Progenitor cell of endocrine pancreas (in vitro differentiated cells): ENCODE data around the gene RELL1. TPM values are rescaled to one million over a fixed set of nuclear protein-coding genes. Genes with fewer than 3 reads are reported as not detected.

Source experiments
- DNase-seq: peaks from one replicate; pipeline ENCODE4 v3.0.0; 2021; ENCODE audit warnings: low spot score; ENCODE audit not compliant: unreplicated experiment
- H3K27ac Mint-ChIP-seq: 2 replicates; pipeline ENCODE4 v1.8.0; 2021; ENCODE audit warnings: mild to moderate bottlenecking, moderate library complexity, mixed read lengths
- H3K27me3 Mint-ChIP-seq: 2 replicates; pipeline ENCODE4 v1.8.0; 2021; ENCODE audit warnings: mixed read lengths
- H3K36me3 Mint-ChIP-seq: 2 replicates; pipeline ENCODE4 v1.8.0; 2022; ENCODE audit warnings: mixed read lengths; ENCODE audit not compliant: insufficient read depth
- H3K4me1 Mint-ChIP-seq: 2 replicates; pipeline ENCODE4 v1.8.0; 2021; ENCODE audit warnings: low read depth, mixed read lengths
- H3K4me3 Mint-ChIP-seq: 2 replicates; pipeline ENCODE4 v1.8.0; 2021; ENCODE audit warnings: low read depth, mild to moderate bottlenecking, moderate library complexity, mixed read lengths
- H3K9me3 Mint-ChIP-seq: 2 replicates; pipeline ENCODE4 v1.8.0; 2021; ENCODE audit warnings: low read depth, mixed read lengths
- total RNA-seq: library from RNA; stranded (reverse); gene quantifications from 2 replicates; pipeline ENCODE4 v1.2.1, GENCODE V29; 2021
- TF ChIP-seq, protein P1 (sequence below): fragments of 200-600 bp; sonication (generic); IDR thresholded peaks from one replicate; pipeline ENCODE4 v1.5.0; 2021; ENCODE audit warnings: antibody characterized with exemption, mild to moderate bottlenecking; ENCODE audit not compliant: unreplicated experiment

Gene RELL1
- total RNA-seq, 1 donor from 2014 or later: 33.6 TPM

DNA sequence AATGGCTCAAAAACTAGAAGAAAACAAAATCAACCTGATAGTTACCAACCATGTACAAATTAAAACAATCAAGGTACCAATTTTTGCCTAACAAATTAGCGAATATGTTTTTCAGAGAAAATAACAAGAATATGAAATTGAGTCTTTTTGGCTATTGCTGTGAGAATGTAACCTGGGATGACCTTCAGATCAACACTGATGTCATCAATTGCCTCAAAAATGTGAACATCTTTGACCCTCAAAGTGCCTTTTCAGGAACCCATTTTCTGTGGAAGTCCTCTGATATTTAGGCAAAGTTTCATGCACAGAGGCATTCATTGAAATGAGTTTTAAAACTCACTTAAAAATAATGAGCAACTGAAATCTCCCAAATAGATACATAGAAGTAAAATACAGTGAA, 6.1 kb downstream of the RELL1 start:
- Mint-ChIP-seq H3K27me3 (no peaks in the 10 kb centered on the region), H3K9me3 (no peaks in the 10 kb centered on the region), H3K4me1 (peaks cover 30% of the 10 kb centered on the region), H3K4me3 (no peak overlapping the region), H3K27ac (no peak overlapping the region), H3K36me3 (peaks cover 10% of the 10 kb centered on the region)
- TF ChIP-seq, protein P1, sequence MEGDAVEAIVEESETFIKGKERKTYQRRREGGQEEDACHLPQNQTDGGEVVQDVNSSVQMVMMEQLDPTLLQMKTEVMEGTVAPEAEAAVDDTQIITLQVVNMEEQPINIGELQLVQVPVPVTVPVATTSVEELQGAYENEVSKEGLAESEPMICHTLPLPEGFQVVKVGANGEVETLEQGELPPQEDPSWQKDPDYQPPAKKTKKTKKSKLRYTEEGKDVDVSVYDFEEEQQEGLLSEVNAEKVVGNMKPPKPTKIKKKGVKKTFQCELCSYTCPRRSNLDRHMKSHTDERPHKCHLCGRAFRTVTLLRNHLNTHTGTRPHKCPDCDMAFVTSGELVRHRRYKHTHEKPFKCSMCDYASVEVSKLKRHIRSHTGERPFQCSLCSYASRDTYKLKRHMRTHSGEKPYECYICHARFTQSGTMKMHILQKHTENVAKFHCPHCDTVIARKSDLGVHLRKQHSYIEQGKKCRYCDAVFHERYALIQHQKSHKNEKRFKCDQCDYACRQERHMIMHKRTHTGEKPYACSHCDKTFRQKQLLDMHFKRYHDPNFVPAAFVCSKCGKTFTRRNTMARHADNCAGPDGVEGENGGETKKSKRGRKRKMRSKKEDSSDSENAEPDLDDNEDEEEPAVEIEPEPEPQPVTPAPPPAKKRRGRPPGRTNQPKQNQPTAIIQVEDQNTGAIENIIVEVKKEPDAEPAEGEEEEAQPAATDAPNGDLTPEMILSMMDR: no peak
- DNase-seq: no peak

DNA sequence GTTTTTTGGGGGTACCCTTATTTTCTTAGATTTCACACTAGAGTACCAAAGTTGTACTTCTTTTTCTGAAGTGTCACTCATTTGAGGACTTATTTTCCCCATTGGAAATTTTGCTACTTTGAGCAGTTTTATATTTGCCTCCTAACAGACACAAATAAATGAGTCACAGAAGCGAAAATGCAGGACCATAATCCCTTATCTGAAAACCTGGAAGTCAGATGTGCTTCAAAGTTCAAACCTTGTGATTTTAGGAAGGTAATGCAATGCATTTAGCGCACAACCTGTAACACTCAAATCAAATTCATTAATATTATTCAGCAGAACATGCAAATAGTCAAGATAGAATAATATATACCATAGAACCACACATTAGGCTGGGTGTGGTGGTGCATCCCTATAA, 6.9 kb downstream of the RELL1 start:
- Mint-ChIP-seq H3K4me3 (no peak overlapping the region), H3K27me3 (no peaks in the 10 kb centered on the region), H3K27ac (no peak overlapping the region), H3K9me3 (no peaks in the 10 kb centered on the region), H3K36me3 (peaks cover 9% of the 10 kb centered on the region), H3K4me1 (peaks cover 33% of the 10 kb centered on the region)
- no peak for DNase-seq
- TF ChIP-seq, protein P1: no peak

DNA sequence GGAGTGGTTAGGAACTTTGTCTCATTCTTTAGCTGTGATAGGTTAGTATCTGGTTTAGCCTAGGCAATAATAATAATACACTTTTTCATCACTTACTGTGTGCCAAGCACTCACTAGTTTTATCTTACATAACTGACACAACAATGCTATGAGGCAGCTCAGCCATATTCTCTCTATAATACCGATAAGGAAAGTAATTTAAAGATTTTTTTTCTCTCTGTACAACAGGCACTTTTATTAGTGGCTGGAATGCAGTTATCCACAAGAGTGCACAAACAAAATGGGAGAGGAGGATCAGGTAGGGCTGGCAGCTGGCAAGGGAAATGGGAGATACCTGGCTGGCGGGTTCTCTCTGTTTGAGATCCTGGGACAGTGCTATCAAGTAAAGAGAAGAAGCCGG, 7.6 kb downstream of the RELL1 start:
- Mint-ChIP-seq H3K9me3 (no peaks in the 10 kb centered on the region), H3K4me1 (peaks cover 38% of the 10 kb centered on the region), H3K36me3 (peaks cover 6% of the 10 kb centered on the region), H3K27me3 (no peaks in the 10 kb centered on the region), H3K4me3 (no peak overlapping the region), H3K27ac (no peak overlapping the region)
- no peak for DNase-seq
- TF ChIP-seq, protein P1: no peak

DNA sequence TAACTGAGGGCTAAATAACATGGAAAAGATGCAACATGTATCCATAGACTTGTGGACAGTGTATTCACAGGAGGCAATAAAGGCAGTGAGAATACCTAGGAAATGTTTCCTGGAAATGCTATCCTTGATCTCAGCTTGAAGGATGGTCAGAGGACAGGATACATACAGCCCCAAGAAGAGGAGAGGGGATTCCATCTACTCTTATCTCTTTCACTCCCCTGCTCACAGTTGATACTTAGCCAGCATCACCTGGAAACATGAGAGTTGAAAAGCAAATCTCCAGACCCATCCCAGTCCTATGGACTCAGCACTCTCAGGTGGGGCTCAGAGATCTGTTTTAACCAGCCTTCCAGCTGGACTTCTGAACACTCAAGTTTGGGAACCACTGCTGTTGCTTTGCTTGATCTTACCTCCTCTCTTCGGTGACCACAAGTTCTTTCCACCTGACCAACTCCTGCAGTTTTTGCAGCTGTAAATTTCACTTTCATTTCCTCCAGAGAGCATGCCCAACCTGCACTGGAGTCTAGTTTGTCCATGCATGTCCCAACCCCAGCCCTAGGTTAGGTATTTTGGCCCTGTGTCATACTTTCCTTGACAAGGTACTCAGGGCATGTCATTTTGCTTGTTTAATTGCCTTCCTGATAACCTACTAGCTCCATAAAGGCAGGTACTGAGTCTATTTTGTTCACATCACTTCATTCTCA, 10.4 kb downstream of the RELL1 start:
- Mint-ChIP-seq H3K4me3 (no peak overlapping the region), H3K27ac (no peak overlapping the region), H3K4me1 (peaks cover 40% of the 10 kb centered on the region), H3K9me3 (no peaks in the 10 kb centered on the region), H3K36me3 (peaks cover 5% of the 10 kb centered on the region), H3K27me3 (no peaks in the 10 kb centered on the region)
- TF ChIP-seq, protein P1: no peak
- DNase-seq: no peak

DNA sequence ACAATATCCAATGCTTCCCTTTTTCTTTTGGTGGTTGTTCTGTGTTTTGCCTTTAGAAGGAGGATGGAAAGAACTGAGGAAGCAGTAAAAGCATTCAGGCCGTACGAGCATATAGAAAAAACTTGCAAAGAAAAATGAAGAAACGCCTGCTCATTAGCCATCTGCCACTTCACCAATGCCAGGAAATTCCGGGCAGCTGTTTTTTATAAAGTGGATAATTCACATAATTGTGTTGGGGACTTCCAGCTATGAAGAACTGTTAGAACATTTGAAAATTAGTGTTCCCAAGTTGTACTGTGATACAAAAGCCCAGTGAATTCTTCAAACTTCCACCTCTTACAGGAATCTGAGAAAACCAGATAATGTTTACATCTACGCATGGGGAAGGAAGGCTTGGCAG, 11.7 kb downstream of the RELL1 start:
- Mint-ChIP-seq H3K27me3 (no peaks in the 10 kb centered on the region), H3K9me3 (no peaks in the 10 kb centered on the region), H3K4me3 (peak overlapping the region; percentile 7), H3K4me1 (peaks cover 42% of the 10 kb centered on the region), H3K27ac (no peak overlapping the region), H3K36me3 (peaks cover 6% of the 10 kb centered on the region)
- TF ChIP-seq, protein P1: no peak
- DNase-seq: no peak
